DOHH2 (cell line): ENCODE data around the gene HNRNPR.

Experiments
- H3F3A ChIP-seq: fragments of 200-600 bp; sonication (generic), shearing (Covaris generic); 2 replicates; pipeline ENCODE4 v1.6.0; 2016; ENCODE audit warnings: antibody characterized with exemption, mild to moderate bottlenecking; ENCODE audit not compliant: control insufficient read depth, insufficient read depth
- H3K27ac ChIP-seq: fragments of 200-600 bp; sonication (generic); 2 replicates; pipeline ENCODE4 v1.5.1; 2014; ENCODE audit warnings: low read depth, mild to moderate bottlenecking, low read length, moderate library complexity
- H3K27me3 ChIP-seq: fragments of 200-600 bp; sonication (generic); 2 replicates; pipeline ENCODE4 v1.6.1; 2014; ENCODE audit warnings: mild to moderate bottlenecking, low read length, mixed read lengths; ENCODE audit not compliant: control insufficient read depth
- H3K36me3 ChIP-seq: fragments of 200-600 bp; sonication (generic); 2 replicates; pipeline ENCODE4 v1.6.1; 2014; ENCODE audit warnings: mild to moderate bottlenecking, low read length, moderate library complexity, mixed read lengths; ENCODE audit not compliant: control insufficient read depth
- H3K4me1 ChIP-seq: fragments of 200-600 bp; sonication (generic); 2 replicates; pipeline ENCODE4 v1.6.1; 2014; ENCODE audit warnings: mild to moderate bottlenecking, low read length, mixed read lengths; ENCODE audit not compliant: control insufficient read depth
- H3K4me2 ChIP-seq: fragments of 200-600 bp; sonication (generic); 2 replicates; pipeline ENCODE4 v1.6.0; 2014; ENCODE audit warnings: mild to moderate bottlenecking, low read length, moderate library complexity
- H3K4me3 ChIP-seq: fragments of 200-600 bp; sonication (generic); 2 replicates; pipeline ENCODE4 v1.5.1; 2014; ENCODE audit warnings: mild to moderate bottlenecking, low read length, mixed read lengths
- H3K79me2 ChIP-seq: fragments of 200-600 bp; sonication (generic); 2 replicates; pipeline ENCODE4 v1.6.1; 2014; ENCODE audit warnings: mild to moderate bottlenecking, low read length, mixed read lengths; ENCODE audit not compliant: control insufficient read depth
- H3K9me2 ChIP-seq: fragments of 200-600 bp; sonication (generic); replicated peaks from 2 replicates; pipeline ENCODE4 v1.6.1; 2014; ENCODE audit warnings: mild to moderate bottlenecking, low read length, mixed read lengths; ENCODE audit not compliant: control insufficient read depth
- H3K9me3 ChIP-seq: fragments of 200-600 bp; sonication (generic); 2 replicates; pipeline ENCODE4 v1.6.1; 2014; ENCODE audit warnings: antibody characterized with exemption, low read length, mixed read lengths; ENCODE audit not compliant: control insufficient read depth, insufficient read depth
- H4K20me1 ChIP-seq: fragments of 200-600 bp; sonication (generic); 2 replicates; pipeline ENCODE4 v1.6.0; 2014; ENCODE audit warnings: low read depth, mild to moderate bottlenecking, antibody characterized with exemption, low read length, moderate library complexity; ENCODE audit not compliant: control insufficient read depth, insufficient read depth
- CTCF ChIP-seq: fragments of 200-600 bp; sonication (generic); IDR thresholded peaks from one replicate; pipeline ENCODE4 v1.5.1; 2014; ENCODE audit warnings: antibody characterized with exemption, mild to moderate bottlenecking, low read depth, low read length; ENCODE audit not compliant: poor library complexity, severe bottlenecking
- EZH2phosphoT487 ChIP-seq: fragments of 200-600 bp; sonication (generic); IDR thresholded peaks from 2 replicates; pipeline ENCODE4 v1.6.1; 2017; ENCODE audit warnings: borderline replicate concordance, mild to moderate bottlenecking, antibody characterized with exemption, low read length, moderate library complexity, mixed read lengths

Gene HNRNPR

DNA sequence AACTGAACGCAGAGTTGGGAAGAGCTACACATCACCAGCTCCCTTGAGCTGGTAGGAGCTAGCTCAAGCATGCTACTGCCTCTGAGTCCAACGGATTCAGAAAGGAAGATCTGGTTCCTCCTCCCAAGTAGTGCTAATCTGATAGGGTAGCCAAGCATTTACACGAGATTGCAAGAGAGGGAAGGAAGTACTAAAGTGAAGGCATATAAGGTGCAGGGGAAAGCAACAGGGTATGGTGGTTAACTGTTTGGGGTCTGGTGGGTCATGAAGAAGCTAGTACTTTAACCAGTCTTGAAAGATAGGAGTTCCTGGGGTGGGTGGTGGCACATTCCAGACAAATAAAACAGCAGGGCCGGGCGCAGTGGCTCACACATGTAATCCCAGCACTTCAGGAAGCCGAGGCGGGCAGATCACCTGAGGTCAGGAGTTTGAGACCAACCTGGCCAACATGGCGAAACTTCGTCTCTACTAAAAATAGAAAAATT lies 45.8 kb upstream of the HNRNPR start:
- H3K9me2 ChIP-seq: no peaks in the 10 kb centered on the region
- H4K20me1 ChIP-seq: no peaks in the 10 kb centered on the region

DNA sequence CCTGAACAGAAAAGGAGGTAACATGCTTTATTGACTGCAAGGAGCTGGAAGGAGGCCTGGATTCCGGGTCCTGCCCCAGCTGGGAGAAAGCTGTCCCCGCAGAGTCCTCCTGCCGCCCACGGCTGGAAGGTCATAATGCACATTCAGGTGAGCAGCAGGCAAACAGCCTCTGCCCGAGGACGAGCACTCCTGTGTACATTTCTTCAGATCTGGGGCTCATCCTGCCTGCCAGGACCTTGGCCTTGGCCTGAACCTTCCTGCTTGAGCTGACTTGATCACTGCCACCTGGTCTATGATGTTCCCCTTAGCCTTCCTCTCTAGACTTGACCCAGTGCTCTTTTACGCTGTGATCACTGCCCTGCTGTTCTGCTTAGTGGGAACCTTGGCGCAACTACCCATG lies 43.4 kb upstream of the HNRNPR start:
- Histone ChIP-seq H3K4me2 (no peak overlapping the region), H3K27me3 (peaks cover 8% of the 10 kb centered on the region), H3K27ac (no peak overlapping the region), H3K9me2 (no peaks in the 10 kb centered on the region), H3K79me2 (no peaks in the 10 kb centered on the region), H3K36me3 (no peaks in the 10 kb centered on the region), H3K9me3 (no peaks in the 10 kb centered on the region), H3F3A (no peaks in the 10 kb centered on the region), H3K4me3 (no peak overlapping the region), H4K20me1 (no peaks in the 10 kb centered on the region), H3K4me1 (peaks cover 12% of the 10 kb centered on the region)
- TF ChIP-seq CTCF: no peak
- no peak for TF ChIP-seq EZH2phosphoT487

More for the DNA sequence above, 45.8 kb upstream of the HNRNPR start:
- Histone ChIP-seq H3K4me1 (no peaks in the 10 kb centered on the region), H3K4me2 (no peak overlapping the region), H3K79me2 (no peaks in the 10 kb centered on the region), H3K27me3 (peaks cover 10% of the 10 kb centered on the region), H3K27ac (no peak overlapping the region), H3K4me3 (no peak overlapping the region), H3K36me3 (no peaks in the 10 kb centered on the region), H3F3A (no peaks in the 10 kb centered on the region), H3K9me3 (no peaks in the 10 kb centered on the region)
- TF ChIP-seq CTCF (no peak), EZH2phosphoT487 (no peak)

- H3K27me3 ChIP-seq: peaks cover 19% of the 10 kb centered on the region
- H3K27ac ChIP-seq: no peak overlapping the region
- H3K4me3 ChIP-seq: no peak overlapping the region
- H3K9me3 ChIP-seq: no peaks in the 10 kb centered on the region
- no peaks in the 10 kb centered on the region for H3K9me2 ChIP-seq
- no peak for TF ChIP-seq EZH2phosphoT487
- no peak for TF ChIP-seq CTCF
- H3K4me2 ChIP-seq: no peak overlapping the region
- no peaks in the 10 kb centered on the region for H3K36me3 ChIP-seq
- H3K79me2 ChIP-seq: no peaks in the 10 kb centered on the region
- peaks cover 3% of the 10 kb centered on the region; the same call in 1 of the 2 replicates for H3F3A ChIP-seq
- H4K20me1 ChIP-seq: no peaks in the 10 kb centered on the region
- peaks cover 17% of the 10 kb centered on the region for H3K4me1 ChIP-seq
Measured at GRCh38 chr1:23385119-23385621, 41.1 kb upstream of the HNRNPR start.
